ENCODE measurements around the gene EIF2A.
A peak's percentile ranks its signal among the peaks of the same experiment; 100 is the strongest.
"Not testable (repeated sequence)": the region's sequence is repeated elsewhere in the genome, so short reads cannot be mapped to it uniquely, and the experiment has no call there.

Gene EIF2A

GRCh38 chr3:150546226-150547044 lies at the start of gene EIF2A, which contains the start of gene SERP1:
Gene EIF2A, plus strand, starts transcription at chr3:150546787. Its CDS starts 16 bp downstream, at chr3:150546803.
Gene SERP1, minus strand, starts transcription at chr3:150546496. Its CDS starts 361 bp downstream, at chr3:150546135.
- DNase-seq (ENCODE audit: low spot score) = peak; percentile 93

DNA sequence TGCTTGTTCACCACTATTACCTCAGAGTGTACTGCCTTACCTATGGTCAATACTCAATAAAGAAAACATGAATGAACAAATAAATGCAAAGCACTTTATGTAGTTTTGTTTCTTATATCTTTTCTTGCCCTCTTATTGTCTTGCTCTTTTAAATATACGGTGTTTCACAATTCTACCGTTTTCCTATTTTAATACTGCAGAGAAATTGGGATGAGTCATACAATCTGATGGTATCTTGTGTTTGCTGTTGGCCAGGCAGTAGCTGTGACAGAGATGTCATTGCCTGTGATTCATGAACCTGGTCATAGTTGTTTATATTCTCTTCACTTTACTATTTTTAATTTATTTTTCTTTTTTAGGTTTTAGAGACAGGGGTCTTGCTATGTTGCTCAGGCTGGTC lies 48.6 kb upstream of the EIF2A start:
- DNase-seq (ENCODE audit: low spot score) = peak; percentile 51

GRCh38 chr3:150500960-150501359 lies 45.6 kb upstream of the EIF2A start:
- DNase-seq (ENCODE audit: low spot score) = not testable (repeated sequence)

- DNase-seq (ENCODE audit: low spot score) = no peak
Measured at GRCh38 chr3:150503402-150504099, 43.0 kb upstream of the EIF2A start.

DNA sequence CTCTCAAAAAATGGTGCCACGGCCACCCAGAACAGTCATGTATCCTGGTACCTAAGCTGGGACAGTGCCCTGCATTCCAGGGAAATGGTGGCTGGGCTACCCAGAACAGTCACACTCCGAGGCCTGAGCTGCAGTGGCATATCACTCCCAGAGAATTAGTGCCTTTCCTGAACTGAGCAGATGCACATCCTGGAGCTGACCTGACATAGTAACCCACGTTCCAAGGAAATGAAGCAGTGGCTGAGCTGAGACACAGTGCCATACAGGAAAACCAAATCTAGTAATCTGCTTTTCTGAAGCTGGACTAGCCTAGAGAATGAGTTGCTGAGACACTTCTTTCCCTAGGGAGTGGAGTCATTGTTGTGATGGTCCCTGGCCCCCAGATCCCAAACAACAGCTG lies 42.1 kb upstream of the EIF2A start:
- no peak for DNase-seq (ENCODE audit: low spot score)

DNA sequence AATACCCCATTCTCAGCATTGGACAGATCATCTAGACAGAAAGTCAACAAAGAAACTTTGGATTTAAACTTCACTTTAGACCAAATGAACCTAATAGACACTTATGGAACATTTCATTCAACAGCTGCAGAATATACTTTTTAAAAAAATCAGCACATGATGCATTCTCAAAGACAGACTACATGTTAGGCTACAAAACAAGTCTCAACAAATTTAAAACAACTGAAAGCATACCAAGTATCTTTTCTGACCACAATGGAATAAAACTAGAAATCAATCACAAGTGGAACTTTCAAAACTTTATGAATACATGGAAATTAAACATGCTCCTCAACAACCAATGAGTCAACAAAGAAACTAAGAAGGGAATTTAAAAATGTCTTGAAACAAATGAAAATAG lies 38.2 kb upstream of the EIF2A start:
- DNase-seq (ENCODE audit: low spot score) = no peak

DNA sequence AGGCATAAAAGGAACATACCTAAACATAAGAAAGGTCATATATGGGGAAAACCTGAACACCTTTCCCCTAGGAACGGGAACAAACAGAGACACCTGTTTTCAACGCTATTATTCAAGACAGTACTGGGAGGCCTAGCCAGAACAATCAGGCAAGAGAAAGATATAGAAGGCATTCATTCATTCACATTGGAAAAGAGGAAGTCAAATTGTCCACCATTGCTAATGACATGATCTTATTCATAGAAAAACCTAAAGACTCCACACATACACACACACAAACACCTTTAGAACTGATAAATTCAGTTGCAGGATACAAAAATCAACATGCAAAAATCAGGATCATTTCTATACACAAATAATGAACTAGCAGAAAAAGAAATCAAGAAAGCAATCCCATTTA lies 36.8 kb upstream of the EIF2A start:
- DNase-seq (ENCODE audit: low spot score) = no peak

DNA sequence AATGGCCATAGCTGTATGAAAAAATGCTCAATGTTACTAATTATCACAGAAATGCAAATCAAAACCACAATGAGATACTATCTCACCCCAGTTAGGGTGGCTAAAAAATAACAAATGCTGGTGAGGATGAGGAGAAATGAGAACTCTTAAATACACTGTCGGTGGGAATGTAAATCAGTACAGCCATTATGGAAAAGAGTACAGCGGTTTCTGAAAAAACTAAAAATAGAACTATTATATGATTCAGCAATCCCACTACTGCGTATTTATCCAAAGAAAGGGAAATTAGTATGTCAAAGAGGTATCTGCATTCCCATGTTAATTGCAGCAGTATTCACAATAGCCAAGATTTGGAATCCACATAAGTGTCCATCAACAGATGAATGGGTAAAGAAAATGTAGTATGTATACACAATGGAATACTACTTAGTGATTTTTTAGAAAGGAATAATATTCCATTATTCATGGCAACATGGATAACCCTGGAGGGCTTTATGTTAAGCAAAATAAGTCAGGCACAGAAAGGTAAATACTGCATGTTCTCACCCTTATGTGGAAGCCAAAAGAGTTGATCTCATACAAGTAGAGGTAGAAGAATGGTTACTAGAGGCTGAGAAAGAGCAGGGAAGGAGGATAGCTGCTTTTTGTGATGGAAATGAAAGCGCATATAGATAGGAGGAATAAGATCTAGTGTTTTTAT lies 35.3 kb upstream of the EIF2A start:
- DNase-seq (ENCODE audit: low spot score) = no peak

GRCh38 chr3:150515210-150515609 lies 31.4 kb upstream of the EIF2A start:
- DNase-seq (ENCODE audit: low spot score) = no peak

DNA sequence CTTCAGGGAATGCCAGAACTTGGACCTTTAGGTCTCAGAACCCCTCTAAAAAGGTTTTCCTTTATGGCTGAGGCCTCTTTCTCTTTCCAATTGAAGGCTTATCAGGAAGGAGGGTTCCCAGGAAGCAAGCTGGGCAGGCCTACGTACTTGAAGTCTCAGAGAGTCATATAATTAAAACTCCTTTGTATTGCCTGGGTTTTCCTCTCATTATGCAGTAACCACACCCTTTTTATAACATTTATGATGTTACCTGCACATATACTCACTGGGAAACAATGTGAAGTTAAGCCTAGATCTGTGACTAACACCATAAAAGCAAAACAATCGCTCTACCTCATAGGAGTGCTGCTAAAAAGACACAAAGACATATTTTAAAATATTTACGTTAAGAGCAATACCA lies 27.6 kb upstream of the EIF2A start:
- DNase-seq (ENCODE audit: low spot score) = no peak

GRCh38 chr3:150520408-150520807 lies 26.2 kb upstream of the EIF2A start:
- DNase-seq (ENCODE audit: low spot score) = no peak

DNA sequence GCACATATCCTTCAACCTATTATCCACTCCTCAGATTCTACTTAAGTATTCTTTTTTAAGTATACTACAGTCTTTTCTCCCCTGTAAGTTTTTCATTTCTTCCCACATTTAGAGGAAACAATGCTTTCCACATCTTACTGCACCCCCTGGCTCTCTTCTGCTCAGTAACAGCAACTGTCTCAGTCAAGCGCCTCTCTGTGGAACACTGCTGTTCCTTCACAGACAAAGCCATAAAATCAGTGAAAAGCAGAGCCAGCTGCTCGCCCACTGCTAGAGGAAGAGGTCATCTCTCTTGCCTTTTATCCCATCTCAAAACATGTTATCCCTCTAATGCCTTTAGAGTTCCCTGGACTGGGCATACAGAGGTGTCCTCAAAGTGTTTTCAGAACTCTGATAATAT lies 25.1 kb upstream of the EIF2A start:
- DNase-seq (ENCODE audit: low spot score) = no peak

- no peak for DNase-seq (ENCODE audit: low spot score)
Measured at GRCh38 chr3:150523538-150523937, 23.0 kb upstream of the EIF2A start.

- no peak for DNase-seq (ENCODE audit: low spot score)
Measured at GRCh38 chr3:150527464-150528255, 18.9 kb upstream of the EIF2A start.

DNA sequence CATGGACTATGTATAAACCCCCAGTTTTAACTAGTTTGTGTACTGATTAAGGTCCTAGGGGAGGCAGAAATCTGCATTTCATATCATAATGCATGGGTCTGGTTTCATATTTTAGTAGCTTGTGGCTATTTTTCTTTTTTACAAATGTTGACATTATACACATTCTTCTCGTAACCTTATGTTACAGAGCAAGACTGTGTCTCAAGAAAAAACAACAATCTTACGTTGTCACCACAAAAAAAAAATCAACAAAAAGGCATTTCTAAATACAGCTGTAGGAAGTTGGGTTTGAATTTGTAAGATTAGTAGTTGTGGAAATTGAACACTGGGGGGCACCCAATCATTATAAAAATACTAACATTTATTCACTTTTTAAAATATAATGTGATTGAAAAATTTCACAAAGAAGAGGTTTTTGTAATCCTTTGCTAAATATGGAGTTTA lies 18.2 kb upstream of the EIF2A start:
- DNase-seq (ENCODE audit: low spot score) = no peak

- no peak for DNase-seq (ENCODE audit: low spot score)
Measured at GRCh38 chr3:150531775-150532174, 14.8 kb upstream of the EIF2A start.

- no peak for DNase-seq (ENCODE audit: low spot score)
Measured at GRCh38 chr3:150535204-150535603, 11.4 kb upstream of the EIF2A start.

GRCh38 chr3:150538324-150539208 lies 8.0 kb upstream of the EIF2A start:
- DNase-seq (ENCODE audit: low spot score) = no peak

DNA sequence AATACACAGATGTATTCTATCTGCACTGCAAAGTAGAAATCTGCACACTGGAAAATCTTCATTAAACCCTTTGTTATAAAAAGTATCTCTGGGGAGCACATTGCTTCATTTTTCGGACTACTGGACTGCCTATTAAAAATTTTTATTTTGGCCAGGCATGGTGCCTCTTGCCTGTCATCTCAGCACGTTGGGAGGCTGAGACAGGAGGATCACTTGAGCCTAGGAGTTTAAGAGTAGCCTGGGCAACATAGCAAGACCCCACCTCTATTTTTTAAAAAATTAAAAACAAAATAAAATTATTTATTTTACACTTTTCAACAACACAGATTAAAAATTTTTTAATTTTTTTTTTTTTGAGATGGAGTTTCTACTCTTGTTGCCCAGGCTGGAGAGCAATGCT lies 6.3 kb upstream of the EIF2A start:
- DNase-seq (ENCODE audit: low spot score) = no peak

GRCh38 chr3:150540991-150541390 lies 5.6 kb upstream of the EIF2A start:
- DNase-seq (ENCODE audit: low spot score) = no peak

DNA sequence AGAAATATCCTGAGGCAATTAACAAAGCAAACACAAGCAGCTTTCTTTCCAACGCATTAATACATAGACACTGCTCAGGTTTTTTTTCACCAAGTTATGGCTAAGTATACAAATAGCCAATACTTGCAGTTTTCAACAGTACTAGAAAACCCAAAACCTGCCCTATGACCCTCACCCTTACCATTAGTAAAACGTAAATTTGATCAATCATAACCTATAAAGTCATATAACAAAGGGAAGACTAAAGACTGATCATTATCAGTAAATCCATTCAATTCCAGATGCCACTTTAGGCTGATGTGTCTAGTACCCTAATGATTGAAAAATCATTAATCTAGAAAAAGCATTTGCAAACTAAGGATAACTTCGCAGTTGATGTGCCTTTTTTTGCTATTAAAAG lies 3.5 kb upstream of the EIF2A start:
- DNase-seq (ENCODE audit: low spot score) = no peak

Measured in hepatic stellate cell (primary cell).